GM19468 (cell line): Measurements from ENCODE around the gene CRIP2.

ENCODE experiments used
- ATAC-seq: cut with Tn5 transposase; IDR thresholded peaks from one replicate; pipeline ENCODE4 v1.9.1; 2021; ENCODE audit warnings: mild to moderate bottlenecking, moderate library complexity, moderate number of reproducible peaks; ENCODE audit not compliant: unreplicated experiment; ENCODE audit errors: extremely low read depth

Gene CRIP2

GRCh38 chr14:105475269-105476096 lies 862 bp downstream of the CRIP2 start:
- ATAC-seq = no peak

GRCh38 chr14:105476097-105476830 lies 1.6 kb downstream of the CRIP2 start:
- no peak for ATAC-seq

DNA sequence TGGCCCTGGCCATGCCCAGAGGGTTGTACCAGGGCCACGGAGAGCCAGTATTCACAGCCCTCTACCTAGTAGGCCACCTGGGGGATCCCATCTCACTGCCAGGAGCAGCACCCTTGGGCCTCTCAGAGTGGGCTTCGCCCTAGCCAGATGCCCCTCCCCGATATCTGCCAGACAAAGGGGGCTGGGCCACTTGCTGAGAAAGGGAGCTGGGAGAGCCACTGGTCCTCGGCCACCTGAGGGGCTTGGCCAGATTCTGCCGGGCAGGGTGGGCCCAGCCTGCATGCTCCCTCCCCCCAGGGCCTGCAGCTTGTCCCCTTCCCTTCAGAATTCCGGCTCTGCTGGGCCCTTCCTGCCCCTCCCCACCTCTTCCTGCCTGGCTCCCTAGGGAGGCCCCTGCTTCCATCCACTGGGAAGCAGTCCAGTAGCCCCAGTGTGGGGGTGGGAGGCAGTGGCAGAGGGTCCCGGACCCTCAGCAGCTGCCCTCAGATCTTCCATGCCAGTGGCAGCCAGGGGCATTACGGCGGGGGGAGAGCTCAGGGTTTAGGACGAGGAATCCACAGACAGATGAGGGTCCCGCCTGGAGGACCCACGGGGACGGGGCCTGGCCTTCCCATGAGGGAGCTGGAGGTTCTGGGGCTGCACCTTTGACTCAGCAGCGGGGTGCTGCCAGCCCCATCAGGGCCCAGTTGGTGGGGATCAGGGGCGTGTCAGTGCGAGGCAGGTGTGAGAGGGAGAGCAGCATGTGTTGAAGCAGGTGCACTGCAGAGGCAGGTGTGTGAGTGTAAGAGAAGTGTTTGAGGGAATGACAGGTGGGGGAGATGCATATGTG lies 2.4 kb downstream of the CRIP2 start:
- no peak for ATAC-seq

DNA sequence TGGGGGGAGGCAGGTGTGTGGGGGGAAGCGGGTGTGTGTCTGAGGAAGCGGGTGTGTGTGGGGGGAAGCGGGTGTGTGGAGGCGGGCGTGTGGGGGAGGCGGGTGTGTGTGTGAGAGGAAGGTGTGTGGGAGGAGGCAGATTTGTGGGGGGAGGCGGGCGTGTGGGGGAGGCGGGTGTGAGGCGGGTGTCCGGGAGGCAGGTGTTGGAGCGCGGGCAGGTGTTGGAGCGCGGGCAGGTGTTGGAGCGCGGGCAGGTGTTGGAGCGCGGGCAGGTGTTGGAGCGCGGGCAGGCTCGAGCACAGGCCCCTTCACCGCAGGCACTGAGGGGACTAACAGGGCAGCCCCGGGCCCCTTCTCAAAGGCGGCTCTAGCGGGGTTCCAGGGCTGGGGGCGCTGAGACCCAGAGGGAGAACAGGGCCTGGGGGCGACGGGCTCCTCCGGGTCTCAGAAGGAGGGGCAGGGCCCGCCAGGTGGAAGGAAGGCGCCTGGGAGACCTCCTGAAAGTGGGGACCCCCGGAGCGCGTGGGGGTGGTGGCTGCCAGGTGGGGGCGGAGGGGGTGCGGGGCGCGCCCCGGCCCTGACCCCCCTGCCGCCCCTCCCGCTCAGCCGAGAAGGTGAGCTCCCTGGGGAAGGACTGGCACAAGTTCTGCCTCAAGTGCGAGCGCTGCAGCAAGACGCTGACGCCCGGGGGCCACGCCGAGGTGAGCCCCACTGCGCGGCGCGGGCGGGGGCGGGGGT lies 3.2 kb downstream of the CRIP2 start:
- no peak for ATAC-seq

- no peak for ATAC-seq
Measured at GRCh38 chr14:105478398-105479251, 4.0 kb downstream of the CRIP2 start.

DNA sequence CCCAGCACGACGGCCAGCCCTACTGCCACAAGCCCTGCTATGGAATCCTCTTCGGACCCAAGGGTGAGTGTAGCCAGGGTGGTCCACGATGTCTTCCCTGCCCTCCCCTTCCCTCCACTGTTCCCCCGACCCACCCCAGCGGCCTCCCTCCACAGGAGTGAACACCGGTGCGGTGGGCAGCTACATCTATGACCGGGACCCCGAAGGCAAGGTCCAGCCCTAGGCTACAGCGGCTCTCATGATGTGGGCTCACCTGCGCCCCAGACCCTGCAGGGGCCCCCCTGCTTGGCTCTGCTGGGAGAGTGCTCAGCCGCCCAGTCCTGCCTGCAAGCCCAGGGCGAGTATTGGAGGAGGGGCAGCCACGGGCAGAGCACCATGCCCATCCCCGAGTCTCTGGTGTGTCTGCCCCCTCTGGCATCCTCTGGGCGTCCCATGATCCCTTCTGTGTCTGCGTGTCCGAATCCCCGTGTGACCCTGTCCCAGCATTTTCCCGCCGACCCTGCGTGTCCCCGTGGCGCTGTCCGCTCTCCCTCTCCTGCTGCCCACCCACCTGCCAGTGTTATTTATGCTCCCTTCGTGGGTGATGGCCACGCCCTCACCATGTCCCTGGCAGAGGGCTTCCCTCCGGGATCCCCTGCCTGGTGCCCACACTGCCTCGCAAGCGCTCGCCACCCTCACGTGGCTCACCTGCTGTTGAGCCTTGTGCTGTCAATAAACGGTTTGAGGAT lies 5.0 kb downstream of the CRIP2 start:
- ATAC-seq = no peak

- ATAC-seq = no peak
Measured at GRCh38 chr14:105480199-105480746, 5.7 kb downstream of the CRIP2 start.

GRCh38 chr14:105480807-105481801 lies 6.5 kb downstream of the CRIP2 start:
- ATAC-seq = no peak

GRCh38 chr14:105481886-105482457 lies 7.4 kb downstream of the CRIP2 start:
- peak; percentile 42 for ATAC-seq

DNA sequence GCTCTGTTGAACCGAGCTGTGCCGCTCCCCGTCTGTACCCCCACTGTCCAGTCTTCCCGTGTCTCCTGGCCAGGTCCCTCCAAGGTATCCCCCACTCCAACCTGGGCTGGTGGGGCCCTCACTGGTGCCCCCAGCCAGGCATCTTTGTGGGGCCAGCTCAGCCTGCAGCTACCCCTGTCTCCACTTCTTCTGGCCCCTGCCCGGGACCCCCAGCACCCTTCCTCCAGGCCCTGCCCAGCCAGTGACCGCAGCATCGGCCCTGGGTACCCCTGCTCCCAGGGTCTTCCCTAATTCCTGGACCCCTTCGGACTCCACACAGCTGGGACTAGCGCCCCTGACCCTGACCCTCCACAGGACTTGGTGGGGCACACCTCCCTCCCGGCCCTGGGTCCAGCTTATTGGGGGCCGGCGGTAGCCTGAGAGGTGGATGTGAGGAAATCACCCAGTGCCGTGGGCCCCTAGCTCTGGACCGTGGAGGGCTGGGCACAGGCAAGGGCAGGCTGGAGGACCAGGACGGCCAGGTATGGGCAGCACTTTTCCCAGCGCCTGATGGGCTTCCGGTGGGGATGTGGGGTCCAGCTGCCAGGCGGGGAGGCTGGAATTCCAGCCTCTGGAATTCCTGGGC lies 8.0 kb downstream of the CRIP2 start:
- no peak for ATAC-seq

GRCh38 chr14:105483300-105484068 lies 8.9 kb downstream of the CRIP2 start:
- ATAC-seq = no peak

DNA sequence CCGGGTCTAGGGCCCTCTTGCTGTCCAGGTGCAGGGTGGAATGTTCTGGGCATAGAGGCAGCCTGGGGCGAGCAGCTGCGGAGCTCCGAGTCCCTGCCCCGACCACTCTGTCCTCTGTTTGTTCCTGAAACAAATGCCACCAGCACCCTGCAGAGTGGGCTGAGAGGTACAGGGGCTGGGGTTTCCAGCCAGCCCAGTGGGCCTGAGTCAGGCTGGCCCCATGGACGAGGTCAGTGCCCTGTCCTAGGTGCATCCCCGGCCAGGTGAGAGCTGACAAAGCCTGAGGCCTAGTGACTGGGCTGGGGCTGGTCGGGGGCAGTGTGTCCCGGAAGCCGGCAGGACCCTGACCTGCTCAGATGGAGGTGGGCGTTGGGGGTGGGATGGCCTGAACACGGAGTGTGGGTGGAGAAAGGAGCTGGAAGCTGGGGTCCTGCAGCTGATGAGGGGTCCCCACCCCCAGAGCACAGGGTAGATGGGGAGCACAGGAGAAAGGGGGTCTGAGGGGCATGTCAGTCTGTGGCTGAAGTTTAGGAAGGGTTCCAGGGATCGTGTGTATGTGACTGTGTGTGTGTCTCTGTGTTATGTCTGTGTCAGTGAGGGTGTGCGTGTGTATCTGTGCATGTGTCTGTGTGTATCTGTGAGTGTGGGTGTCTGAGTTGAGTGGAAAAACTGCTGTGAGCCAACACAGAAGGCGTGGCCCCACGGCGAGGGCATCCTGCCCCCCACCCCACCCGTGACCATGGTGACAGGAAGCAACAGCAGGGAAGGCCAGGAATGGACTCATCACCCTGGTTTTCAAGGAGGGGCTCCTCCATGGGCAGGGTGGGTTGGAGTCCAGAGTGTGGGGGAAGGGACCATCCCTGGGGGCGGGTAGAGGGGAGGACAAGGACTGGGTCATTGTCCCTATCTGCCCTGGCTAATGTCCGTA lies 9.7 kb downstream of the CRIP2 start:
- ATAC-seq = no peak

GRCh38 chr14:105484997-105485393 lies 10.4 kb downstream of the CRIP2 start:
- ATAC-seq = no peak

- no peak for ATAC-seq
Measured at GRCh38 chr14:105485739-105486162, 11.1 kb downstream of the CRIP2 start.
